GM19099 (cell line): ENCODE measurements around the gene GREM2.

Source experiments
- POLR2A ChIP-seq: IDR thresholded peaks from 3 replicates; pipeline ENCODE4 v1.6.1; 2011; ENCODE audit warnings: low read depth; ENCODE audit not compliant: insufficient read length; ENCODE audit errors: extremely low read depth

Gene GREM2

GRCh38 chr1:240611619-240612480 is at the start of gene GREM2:
Gene GREM2 (minus strand): TSS chr1:240612155. CDS start chr1:240493475, 118,680 bp downstream.
- no peak for TF ChIP-seq POLR2A

GRCh38 chr1:240658312-240658960 is 46.5 kb upstream of the GREM2 start:
- TF ChIP-seq POLR2A: no peak

GRCh38 chr1:240656531-240656930 is 44.6 kb upstream of the GREM2 start:
- TF ChIP-seq POLR2A: no peak

- no peak for TF ChIP-seq POLR2A
Observed at GRCh38 chr1:240652961-240653409, 41.0 kb upstream of the GREM2 start.

- no peak for TF ChIP-seq POLR2A
Observed at GRCh38 chr1:240652549-240652948, 40.6 kb upstream of the GREM2 start.

GRCh38 chr1:240650877-240651276 is 38.9 kb upstream of the GREM2 start:
- TF ChIP-seq POLR2A: no peak

GRCh38 chr1:240649733-240650721 is 38.1 kb upstream of the GREM2 start:
- no peak for TF ChIP-seq POLR2A

- no peak for TF ChIP-seq POLR2A
Observed at GRCh38 chr1:240646571-240647240, 34.8 kb upstream of the GREM2 start.

GRCh38 chr1:240644732-240645131 is 32.8 kb upstream of the GREM2 start:
- no peak for TF ChIP-seq POLR2A

- TF ChIP-seq POLR2A: no peak
Observed at GRCh38 chr1:240635466-240636256, 23.7 kb upstream of the GREM2 start.

- no peak for TF ChIP-seq POLR2A
Observed at GRCh38 chr1:240630409-240630808, 18.5 kb upstream of the GREM2 start.

- no peak for TF ChIP-seq POLR2A
Observed at GRCh38 chr1:240621249-240621648, 9.3 kb upstream of the GREM2 start.

- TF ChIP-seq POLR2A: no peak
Observed at GRCh38 chr1:240619906-240620621, 8.1 kb upstream of the GREM2 start.
